ENCODE measurements around the gene ZNF503.

ZNF503 gene

DNA sequence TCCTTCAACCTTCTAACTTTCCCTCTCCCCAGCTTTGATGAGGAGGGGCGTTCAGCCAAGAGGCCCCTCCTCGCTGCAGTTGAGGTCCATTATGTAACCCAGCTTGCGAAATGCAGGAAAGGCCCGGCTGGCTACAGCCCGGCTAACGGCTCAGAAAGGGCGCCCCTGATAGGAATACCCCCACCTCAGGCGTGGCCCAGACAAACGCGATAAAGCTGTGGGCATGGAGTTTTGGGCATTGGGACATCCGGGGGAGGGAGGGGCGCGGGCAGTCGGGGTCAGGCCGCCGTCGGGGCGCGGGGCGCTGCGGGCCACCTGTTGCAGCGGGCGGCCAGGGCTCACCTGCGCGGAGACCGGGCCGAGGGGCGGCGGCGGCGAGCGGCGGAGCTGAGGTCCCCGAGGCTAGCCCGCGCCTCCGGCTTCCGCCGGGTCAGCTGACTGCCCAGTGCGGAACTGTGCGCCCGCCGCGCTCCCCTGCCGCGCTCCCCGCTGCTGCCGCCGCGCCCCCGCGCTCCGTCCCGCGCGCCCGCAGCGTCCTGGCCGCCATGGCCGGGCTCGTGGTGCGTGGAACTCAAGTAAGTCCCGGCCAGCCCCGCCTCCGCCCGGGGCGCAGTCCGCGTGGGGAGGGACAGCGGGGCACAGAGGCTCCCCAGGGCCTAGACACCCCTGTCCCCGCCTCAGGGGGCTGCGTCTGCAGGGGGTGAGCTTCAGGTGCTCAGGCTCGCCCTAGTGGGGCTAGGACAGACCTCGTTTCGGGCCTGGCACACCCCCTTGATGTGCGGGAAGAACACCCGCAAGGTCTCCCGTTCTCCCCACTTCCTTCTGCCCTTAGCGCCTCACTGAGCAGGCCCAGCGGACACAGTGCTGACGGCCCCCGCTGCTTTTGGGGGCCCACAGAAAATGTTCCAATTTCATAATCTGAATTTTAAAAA is 29.9 kb upstream of the ZNF503 start, which contains the start of gene LRMDA:
TSS of gene LRMDA (plus strand) at position 445 of the 932 bp plus-strand sequence.
- DNase-seq = peak; percentile 49

DNA sequence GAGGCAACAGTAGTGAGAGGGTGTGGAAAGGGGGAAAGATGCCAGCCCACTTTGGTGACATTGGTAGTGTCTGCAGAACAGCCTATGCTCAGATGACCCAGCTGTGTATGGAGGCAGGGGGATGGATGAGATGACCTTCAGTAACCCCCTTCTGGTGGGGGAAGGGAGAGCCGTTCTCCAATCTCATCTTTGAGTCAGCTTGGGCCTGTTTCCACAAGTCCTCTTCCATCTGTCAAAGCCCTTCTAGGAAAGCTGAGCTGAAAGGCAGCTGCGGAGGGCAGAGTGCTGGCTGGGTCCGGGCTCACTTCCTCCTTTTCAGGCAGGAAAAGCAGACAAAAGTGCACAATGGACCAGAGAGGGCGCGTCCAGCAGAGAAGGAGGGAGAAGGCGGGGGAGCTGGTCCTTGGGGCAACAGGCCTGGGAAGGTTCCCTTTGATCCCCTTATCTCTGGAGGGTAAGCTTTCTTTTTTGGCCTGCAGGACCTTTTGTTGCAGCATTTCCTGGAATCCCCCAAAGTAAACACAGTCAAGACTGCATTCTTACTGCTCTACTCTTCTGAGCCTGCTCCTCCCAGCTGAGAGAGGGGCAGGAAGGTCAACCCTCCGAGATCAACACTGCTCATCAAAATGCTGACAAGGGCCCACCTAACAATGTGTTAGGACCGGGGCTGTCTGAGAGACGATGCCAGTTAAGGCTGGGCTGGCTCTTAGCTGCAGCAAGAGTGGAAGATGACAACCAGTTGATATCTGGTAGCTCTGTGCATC is 28.6 kb upstream of the ZNF503 start:
- DNase-seq = no peak

- no peak for DNase-seq
These were observed 27.7 kb upstream of the ZNF503 start for GRCh38 chr10:75429159-75429827.

- peak; percentile 57 for DNase-seq
These were observed 27.0 kb upstream of the ZNF503 start for GRCh38 chr10:75428434-75429158.

DNA sequence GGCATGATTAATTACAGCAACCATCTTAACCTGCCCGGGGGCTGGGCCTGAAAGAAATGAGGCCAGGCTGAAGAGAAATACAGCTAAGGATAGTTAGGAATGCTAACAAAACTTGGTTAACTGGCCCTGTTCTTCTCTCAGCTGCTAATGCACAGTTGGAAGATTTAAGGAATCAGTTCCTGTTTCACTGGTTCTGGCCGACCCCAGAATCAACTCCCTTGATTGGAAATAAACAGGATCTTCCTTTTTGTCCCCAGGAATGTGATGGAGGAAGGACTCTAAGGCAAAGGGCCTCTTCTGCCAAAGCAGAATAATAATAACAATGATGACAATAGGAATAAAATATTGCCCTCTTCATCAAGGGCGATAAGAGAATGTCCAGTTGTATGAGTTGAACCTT is 26.4 kb upstream of the ZNF503 start:
- DNase-seq = no peak

DNA sequence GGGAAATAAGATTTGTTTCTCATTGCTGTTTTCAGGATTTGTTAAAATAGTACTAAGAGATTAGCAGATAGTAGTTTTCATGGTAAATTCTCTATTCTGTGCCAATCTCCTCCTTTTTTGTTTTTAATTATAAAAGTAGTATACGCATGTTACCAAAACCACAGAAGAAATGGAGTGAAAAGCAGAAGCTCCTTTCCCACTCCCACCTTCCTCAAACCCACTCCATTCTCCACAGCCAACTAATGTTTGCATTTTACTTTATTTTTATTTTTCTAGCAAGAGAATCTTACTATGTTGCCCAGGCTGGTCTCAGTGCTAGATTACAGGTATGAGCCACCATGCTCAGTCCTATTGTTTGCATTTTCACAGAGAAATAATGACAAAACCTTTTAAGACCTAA is 25.3 kb upstream of the ZNF503 start:
- no peak for DNase-seq

GRCh38 chr10:75425291-75426079 is 23.9 kb upstream of the ZNF503 start:
- no peak for DNase-seq

GRCh38 chr10:75424571-75424970 is 23.0 kb upstream of the ZNF503 start:
- no peak for DNase-seq

GRCh38 chr10:75422913-75423312 is 21.3 kb upstream of the ZNF503 start:
- DNase-seq = no peak

DNA sequence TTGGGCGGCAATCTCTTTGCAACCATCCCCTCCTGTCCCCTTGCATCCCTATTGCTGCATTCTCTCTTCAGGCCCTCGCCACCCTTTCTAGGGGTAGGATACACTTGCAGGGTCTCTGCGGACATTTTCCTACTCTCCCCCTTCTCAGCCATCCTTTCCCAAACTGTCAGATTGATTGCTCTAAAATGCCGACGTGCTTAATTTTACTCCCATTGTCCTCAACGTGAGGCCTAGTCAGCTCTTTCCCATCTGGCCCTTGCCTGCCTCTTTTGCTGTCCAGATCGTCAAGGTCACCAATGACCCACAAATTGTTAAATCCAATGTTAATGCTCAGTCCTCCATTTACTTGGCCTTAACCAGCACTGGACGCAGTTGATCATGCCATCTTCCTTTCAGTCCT is 17.1 kb upstream of the ZNF503 start:
- DNase-seq = no peak

DNA sequence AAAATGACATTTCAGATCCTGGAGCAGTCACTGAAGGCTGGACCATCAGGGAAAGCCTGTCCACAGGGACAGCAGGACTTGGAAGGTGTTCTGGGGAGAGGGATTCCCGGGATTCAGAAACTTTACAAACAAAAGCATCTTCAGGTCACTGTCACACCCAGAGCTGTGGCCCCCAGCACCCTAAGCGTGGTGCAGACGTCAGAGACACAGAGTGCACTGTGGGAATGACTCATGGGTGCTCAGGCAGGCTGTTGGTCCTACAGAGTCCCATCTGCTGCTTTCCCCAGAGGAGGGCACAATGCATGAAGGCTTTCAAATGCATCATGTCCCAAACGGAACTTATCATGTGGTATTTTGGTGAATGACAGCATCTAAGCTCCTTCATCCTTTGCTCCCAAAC is 16.7 kb upstream of the ZNF503 start:
- no peak for DNase-seq

DNA sequence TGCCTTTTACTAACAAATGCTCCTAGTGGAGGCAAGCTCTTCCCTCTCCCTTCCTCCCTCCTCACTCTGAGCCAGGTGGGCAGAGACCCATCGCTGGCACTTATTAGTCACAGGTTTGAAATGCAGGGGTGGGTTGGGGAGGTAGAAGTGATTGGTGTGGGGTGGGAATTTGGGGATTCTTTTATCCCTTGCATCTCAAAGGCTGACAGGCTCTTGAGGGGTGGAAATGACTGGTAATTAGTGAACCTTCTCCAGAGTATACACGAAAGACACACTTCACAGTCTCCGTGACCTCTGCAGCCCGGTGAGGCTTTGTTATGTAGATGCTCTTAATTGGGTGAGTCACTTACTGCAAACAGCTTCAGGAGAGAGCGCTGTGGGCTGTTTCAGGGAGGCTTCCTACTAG is 16.0 kb upstream of the ZNF503 start:
- DNase-seq = no peak

DNA sequence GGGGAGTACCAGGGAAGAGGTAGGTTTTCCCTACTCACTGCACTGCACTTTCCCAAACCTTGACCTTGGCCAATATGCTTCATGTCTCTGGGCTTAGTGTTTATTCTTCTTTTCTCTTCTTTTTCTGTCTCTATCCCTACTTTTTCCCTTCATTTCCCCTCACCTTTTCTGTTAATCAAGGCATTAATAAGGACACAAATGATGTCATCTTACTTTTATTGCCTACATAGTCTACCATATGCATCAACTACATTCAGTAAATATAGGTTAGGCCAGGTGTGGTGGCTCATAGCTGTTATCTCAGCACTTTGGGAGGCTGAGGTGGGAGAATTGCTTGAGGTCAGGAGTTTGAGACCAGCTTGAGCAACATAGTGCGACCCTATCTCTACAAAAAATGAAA is 13.0 kb upstream of the ZNF503 start:
- DNase-seq = no peak

DNA sequence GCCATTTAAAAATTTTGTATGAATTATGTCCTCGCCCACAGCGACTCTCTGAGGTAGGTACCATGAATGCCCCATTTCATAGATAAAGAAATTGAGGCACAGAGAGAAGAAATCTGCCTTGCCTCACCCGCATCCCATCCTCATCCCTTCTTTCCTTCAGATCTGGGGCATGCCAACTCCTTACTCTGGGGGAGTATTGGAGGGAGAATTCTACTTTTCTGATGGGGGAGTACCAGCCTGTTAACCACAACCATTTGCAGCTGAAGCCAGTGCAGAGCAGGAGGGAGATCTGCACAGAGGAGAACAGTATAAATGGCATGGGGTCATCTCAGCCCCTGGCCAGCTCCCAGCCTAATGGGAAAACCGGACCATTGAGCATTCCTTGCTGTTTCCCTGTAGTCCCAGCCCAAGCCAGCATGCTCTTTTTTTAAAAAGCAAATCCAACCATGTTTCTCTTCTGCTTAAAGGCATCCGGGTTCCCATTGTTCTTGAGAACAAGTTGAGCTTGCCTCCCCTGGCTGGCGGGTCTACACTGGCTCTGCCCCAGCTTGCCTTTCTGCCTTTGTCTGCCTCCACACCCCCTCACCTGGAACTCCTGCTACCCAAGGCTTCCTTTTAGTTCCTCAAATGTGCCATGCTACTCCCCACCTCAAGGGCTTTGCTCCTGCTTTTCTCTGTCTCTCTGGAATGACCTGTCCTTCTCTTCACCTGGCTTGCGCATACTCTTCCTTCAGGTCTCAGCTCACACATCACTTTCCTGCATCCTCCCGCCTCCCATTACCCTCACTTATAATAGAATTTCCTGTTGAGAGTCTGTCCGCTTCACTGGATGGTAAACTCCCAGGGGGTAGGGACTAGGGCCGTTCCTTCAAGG is 8.8 kb upstream of the ZNF503 start:
- DNase-seq = no peak

GRCh38 chr10:75408911-75409885 is 7.6 kb upstream of the ZNF503 start:
- DNase-seq = peak; percentile 97

- DNase-seq = peak; percentile 77
These were observed 6.9 kb upstream of the ZNF503 start for GRCh38 chr10:75408509-75408875.

DNA sequence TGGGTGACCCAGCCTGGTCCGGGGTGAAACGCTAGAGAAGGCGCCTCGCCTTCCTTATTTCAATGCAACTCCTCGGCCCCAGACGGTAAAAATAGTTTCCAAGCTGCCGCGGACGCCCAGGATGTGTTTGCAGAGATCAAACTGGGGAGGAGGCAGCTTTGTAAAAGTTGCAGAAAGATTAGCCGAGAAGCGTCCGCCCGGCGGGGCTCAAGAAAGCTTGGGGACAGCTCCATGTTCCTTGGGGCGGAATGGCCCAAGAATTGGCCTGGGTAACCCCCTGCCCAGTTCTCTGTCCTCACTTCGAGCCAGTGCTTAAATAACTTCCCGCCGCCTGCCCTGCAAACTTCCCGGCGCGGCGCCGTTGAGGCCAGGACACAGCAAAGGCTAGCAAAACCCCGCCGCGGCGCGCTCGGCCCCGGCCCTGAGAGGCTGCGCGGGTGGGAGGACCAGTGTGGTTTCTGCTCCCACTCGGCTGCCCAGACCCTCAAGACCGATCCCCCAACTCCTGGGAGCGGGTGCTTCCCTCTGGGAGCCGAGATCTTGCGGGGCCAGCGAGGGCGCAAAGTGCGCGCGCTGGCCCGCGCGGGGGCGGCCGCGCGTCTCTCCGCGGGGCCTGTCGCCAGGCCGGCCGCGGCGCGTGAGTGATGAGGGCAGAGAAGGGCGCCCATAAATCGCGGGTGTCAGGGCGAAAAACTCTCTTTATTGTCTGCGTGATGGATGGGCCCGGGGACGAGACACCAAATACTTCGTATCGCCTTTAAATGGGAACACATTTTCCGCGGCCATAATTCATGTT is 6.3 kb upstream of the ZNF503 start:
- no peak for DNase-seq

DNA sequence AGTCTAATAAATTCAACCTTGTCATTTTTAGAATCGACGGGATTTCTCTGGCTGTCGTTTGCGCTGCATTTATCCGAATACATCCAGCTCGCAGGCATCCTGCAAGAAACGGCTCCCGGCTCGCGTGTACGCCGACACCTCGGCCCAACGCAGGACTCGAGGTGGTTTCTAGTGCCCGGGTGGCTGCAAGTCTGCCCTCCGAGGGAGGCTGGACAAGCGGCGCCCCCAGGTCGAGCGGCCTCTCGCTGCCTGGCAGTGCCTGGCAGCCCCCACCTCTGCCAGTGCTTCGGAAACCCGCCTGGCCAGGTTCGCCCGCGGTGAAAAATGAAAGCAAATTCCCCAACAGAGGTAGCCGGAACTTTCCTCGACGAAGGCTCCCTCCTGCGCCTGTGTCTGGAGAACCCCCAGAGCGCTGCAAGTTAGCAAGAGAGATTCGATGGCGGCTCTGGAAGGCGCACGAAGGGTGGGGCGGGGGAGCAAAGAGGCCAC is 5.7 kb upstream of the ZNF503 start:
- no peak for DNase-seq

Measured in 8988T (cell line).